GM13976 (cell line): Measurements from ENCODE around the gene PACS2.

Experiments
- DNase-seq: peaks from one replicate; pipeline ENCODE4 v3.0.0; 2012; ENCODE audit warnings: low spot score
- in situ Hi-C: fragments of 300-500 bp; cut with MboI; formaldehyde crosslinking; loops from one replicate; pipeline ENCODE4 v1.12.0; 2022; ENCODE audit warnings: low sequenced_read_pairs, mixed read lengths, inconsistent platforms; ENCODE audit not compliant: unreplicated experiment
- TF ChIP-seq, protein P1 (sequence below): IDR thresholded peaks from 2 replicates; pipeline ENCODE4 v1.5.1; 2012; ENCODE audit warnings: borderline replicate concordance, mild to moderate bottlenecking; ENCODE audit not compliant: insufficient read depth; ENCODE audit errors: extremely low read depth, missing control alignments, control extremely low read depth

PACS2 gene

GRCh38 chr14:105399466-105399775, 84.9 kb downstream of the PACS2 start:
- in situ Hi-C loops = no loop called here
- TF ChIP-seq, protein P1, sequence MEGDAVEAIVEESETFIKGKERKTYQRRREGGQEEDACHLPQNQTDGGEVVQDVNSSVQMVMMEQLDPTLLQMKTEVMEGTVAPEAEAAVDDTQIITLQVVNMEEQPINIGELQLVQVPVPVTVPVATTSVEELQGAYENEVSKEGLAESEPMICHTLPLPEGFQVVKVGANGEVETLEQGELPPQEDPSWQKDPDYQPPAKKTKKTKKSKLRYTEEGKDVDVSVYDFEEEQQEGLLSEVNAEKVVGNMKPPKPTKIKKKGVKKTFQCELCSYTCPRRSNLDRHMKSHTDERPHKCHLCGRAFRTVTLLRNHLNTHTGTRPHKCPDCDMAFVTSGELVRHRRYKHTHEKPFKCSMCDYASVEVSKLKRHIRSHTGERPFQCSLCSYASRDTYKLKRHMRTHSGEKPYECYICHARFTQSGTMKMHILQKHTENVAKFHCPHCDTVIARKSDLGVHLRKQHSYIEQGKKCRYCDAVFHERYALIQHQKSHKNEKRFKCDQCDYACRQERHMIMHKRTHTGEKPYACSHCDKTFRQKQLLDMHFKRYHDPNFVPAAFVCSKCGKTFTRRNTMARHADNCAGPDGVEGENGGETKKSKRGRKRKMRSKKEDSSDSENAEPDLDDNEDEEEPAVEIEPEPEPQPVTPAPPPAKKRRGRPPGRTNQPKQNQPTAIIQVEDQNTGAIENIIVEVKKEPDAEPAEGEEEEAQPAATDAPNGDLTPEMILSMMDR = no peak
- DNase-seq = no peak

- in situ Hi-C loops = no loop called here
- TF ChIP-seq, protein P1 = no peak
- no peak for DNase-seq
Observed at GRCh38 chr14:105400016-105400415, 85.5 kb downstream of the PACS2 start.

- in situ Hi-C loops = no loop called here
- no peak for DNase-seq
- TF ChIP-seq, protein P1 = no peak
Observed at GRCh38 chr14:105401699-105402098, 87.2 kb downstream of the PACS2 start.

- TF ChIP-seq, protein P1 = no peak
- in situ Hi-C loops = no loop called here
- DNase-seq = no peak
Observed at GRCh38 chr14:105408592-105408991, 94.0 kb downstream of the PACS2 start.

DNA sequence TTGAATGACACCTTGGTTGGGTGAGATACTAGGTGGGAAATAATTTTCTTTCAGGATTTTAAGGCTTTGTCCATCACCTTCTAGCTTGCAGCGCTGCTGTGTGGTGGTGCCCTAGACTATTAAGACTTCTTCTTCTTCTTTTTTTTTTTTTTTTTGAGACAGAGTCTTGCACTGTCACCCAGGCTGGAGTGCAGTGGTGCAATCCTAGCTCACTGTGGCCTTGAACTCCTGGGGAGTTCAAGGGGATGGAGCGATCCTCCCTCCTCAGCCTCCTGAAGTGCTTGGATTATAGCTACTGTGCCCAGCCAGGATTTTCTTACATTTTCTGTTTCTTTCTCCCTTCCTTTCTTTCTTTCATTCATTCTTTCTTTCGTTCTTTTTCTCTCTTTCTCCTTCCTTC, 94.8 kb downstream of the PACS2 start:
- in situ Hi-C loops = no loop called here
- DNase-seq = no peak
- TF ChIP-seq, protein P1 = no peak

GRCh38 chr14:105410642-105411016, 96.1 kb downstream of the PACS2 start:
- no peak for DNase-seq
- in situ Hi-C loops = no loop called here

More at GRCh38 chr14:105410642-105411016, 96.1 kb downstream of the PACS2 start:
- TF ChIP-seq, protein P1 = no peak
